GM12878 (cell line): ENCODE measurements around the gene SOX5.

Source experiments
- CTCF ChIP-seq, 3 experiments: IDR thresholded peaks in 2 of 3; conservative IDR thresholded peaks in 1 of 3; 2 replicates each; pipeline ENCODE4 v1.5.1; 2011; ENCODE audit warnings: low read depth in 3 of 3, low read length in 3 of 3, mild to moderate bottlenecking in 3 of 3, control low read depth in 2 of 3, moderate library complexity in 2 of 3, inconsistent platforms in 1 of 3, mixed read lengths in 1 of 3; ENCODE audit not compliant: control insufficient read depth in 2 of 3, insufficient read depth in 1 of 3; ENCODE audit errors: extremely low read depth in 1 of 3
- ZNF687 ChIP-seq: fragments of 450-650 bp; IDR thresholded peaks from 2 replicates; pipeline ENCODE4 v1.6.1; 2017; ENCODE audit warnings: mild to moderate bottlenecking, moderate library complexity
- ZZZ3 ChIP-seq: IDR thresholded peaks from 2 replicates; pipeline ENCODE4 v1.6.1; 2011; ENCODE audit warnings: low read depth; ENCODE audit not compliant: control insufficient read depth, insufficient read length

- no peak for TF ChIP-seq CTCF (IDR thresholded peaks at IDR 0.05 in 2 of 3, conservative IDR thresholded peaks at IDR 0.05 in 1 of 3; ENCODE audit: control insufficient read depth in 2 of 3, extremely low read depth in 1 of 3, insufficient read depth in 1 of 3, low read depth in 3 of 3, low read length in 3 of 3)
- TF ChIP-seq ZZZ3 = no peak
- no peak for TF ChIP-seq ZNF687
These were observed 393.7 kb downstream of the SOX5 start for GRCh38 chr12:23555825-23556207.
